ENCODE results near the gene EPB41L2.

DNA sequence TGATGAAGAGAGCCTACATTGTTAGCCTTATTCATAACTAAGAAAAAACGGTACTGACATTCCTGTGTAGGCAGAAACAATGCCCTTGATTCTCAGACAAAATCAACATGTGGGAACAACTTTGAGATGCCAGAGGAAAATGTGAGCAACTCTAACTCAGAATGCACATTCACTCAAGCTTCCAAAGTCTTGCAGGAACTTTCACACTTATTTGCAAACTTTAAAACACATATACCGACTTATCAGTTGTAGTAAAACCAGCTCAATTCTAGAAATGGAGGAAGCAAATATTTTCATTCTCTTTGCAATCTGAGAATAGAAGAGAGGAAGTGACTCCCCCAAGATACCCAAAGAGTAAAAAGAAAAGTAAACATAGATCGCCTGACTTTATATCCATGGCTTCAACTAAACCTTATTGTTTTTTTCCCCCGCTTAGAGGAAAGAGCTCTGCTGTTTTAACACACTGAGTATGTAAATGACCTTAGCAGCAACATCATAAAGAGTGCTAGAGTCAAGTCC is 117.6 kb downstream of the EPB41L2 start:
- TF ChIP-seq, protein P1, sequence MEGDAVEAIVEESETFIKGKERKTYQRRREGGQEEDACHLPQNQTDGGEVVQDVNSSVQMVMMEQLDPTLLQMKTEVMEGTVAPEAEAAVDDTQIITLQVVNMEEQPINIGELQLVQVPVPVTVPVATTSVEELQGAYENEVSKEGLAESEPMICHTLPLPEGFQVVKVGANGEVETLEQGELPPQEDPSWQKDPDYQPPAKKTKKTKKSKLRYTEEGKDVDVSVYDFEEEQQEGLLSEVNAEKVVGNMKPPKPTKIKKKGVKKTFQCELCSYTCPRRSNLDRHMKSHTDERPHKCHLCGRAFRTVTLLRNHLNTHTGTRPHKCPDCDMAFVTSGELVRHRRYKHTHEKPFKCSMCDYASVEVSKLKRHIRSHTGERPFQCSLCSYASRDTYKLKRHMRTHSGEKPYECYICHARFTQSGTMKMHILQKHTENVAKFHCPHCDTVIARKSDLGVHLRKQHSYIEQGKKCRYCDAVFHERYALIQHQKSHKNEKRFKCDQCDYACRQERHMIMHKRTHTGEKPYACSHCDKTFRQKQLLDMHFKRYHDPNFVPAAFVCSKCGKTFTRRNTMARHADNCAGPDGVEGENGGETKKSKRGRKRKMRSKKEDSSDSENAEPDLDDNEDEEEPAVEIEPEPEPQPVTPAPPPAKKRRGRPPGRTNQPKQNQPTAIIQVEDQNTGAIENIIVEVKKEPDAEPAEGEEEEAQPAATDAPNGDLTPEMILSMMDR (IDR thresholded peaks at IDR 0.05), result no peak
- TF ChIP-seq ZFX (IDR thresholded peaks at IDR 0.05; ENCODE audit: borderline replicate concordance), result no peak
